WTC11 (cell line): ENCODE data around the gene WNT5B. TPM values are rescaled to one million over a fixed set of nuclear protein-coding genes. Genes with fewer than 3 reads are reported as not detected.

Experiments
- ATAC-seq: fragments of 200-7000 bp; cut with Tn5 transposase; 2 replicates; pipeline ENCODE4 v1.10.0; 2021; ENCODE audit warnings: mild to moderate bottlenecking, moderate library complexity
- CTCF ChIA-PET: fragments of 300-600 bp; sonication (Branson Sonifier 250); formaldehyde crosslinking; loops from one replicate; lab custom pipeline; 2021; ENCODE audit warnings: antibody characterized with exemption; lab: Charles Lee
- POLR2A ChIA-PET: fragments of 350-600 bp; sonication (Branson Sonifier 250); formaldehyde crosslinking; loops from one replicate; lab custom pipeline; 2021; ENCODE audit warnings: antibody characterized with exemption; lab: Charles Lee
- DNase-seq: peaks from one replicate; pipeline ENCODE4 v3.0.0; 2021; ENCODE audit warnings: low spot score
- H3K27ac Mint-ChIP-seq: 2 replicates; pipeline ENCODE4 v1.8.0; 2021; ENCODE audit warnings: mixed read lengths
- H3K27me3 Mint-ChIP-seq: 2 replicates; pipeline ENCODE4 v1.8.0; 2021; ENCODE audit warnings: low read depth, mild to moderate bottlenecking, moderate library complexity, mixed read lengths
- H3K36me3 Mint-ChIP-seq: 2 replicates; pipeline ENCODE4 v1.8.0; 2021; ENCODE audit warnings: mixed read lengths
- H3K4me1 Mint-ChIP-seq: 2 replicates; pipeline ENCODE4 v1.8.0; 2022; ENCODE audit warnings: mixed read lengths
- H3K4me3 Mint-ChIP-seq: 2 replicates; pipeline ENCODE4 v1.8.0; 2021; ENCODE audit warnings: mild to moderate bottlenecking, moderate library complexity, mixed read lengths
- H3K9me3 Mint-ChIP-seq: 2 replicates; pipeline ENCODE4 v1.8.0; 2021; ENCODE audit warnings: mixed read lengths
- ETV6 ChIP-seq: sonication (generic); formaldehyde crosslinking; IDR thresholded peaks from 2 replicates; pipeline ENCODE4 v1.8.1; 2022; ENCODE audit warnings: mild to moderate bottlenecking, missing genetic modification reagents
- FOXP1 ChIP-seq: sonication (generic); formaldehyde crosslinking; IDR thresholded peaks from 2 replicates; pipeline ENCODE4 v1.8.0; 2022; ENCODE audit warnings: missing genetic modification reagents, mild to moderate bottlenecking, moderate library complexity, borderline replicate concordance
- GABPB1 ChIP-seq: sonication (generic); formaldehyde crosslinking; IDR thresholded peaks from 2 replicates; pipeline ENCODE4 v1.8.1; 2023; ENCODE audit warnings: mild to moderate bottlenecking, missing genetic modification reagents
- HMGA2 ChIP-seq: fragments of 250-450 bp; sonication (Bioruptor Pico); IDR thresholded peaks from 2 replicates; pipeline ENCODE4 v1.4.0; 2021; ENCODE audit warnings: mild to moderate bottlenecking, moderate library complexity
- MXD4 ChIP-seq: fragments of 250-450 bp; sonication (Bioruptor Pico); IDR thresholded peaks from 2 replicates; pipeline ENCODE4 v1.8.0; 2021; ENCODE audit warnings: mild to moderate bottlenecking, moderate library complexity, borderline replicate concordance
- RELA ChIP-seq: sonication (generic); formaldehyde crosslinking; IDR thresholded peaks from 2 replicates; pipeline ENCODE4 v1.8.1; 2022; ENCODE audit warnings: missing genetic modification reagents, mild to moderate bottlenecking, borderline replicate concordance
- SMAD3 ChIP-seq: sonication (generic); formaldehyde crosslinking; IDR thresholded peaks from 2 replicates; pipeline ENCODE4 v1.8.0; 2022; ENCODE audit warnings: missing genetic modification reagents, mild to moderate bottlenecking, borderline replicate concordance
- SMAD4 ChIP-seq: sonication (generic); formaldehyde crosslinking; IDR thresholded peaks from 2 replicates; pipeline ENCODE4 v1.8.0; 2022; ENCODE audit warnings: mild to moderate bottlenecking, missing genetic modification reagents
- TCF7 ChIP-seq: sonication (generic); formaldehyde crosslinking; IDR thresholded peaks from 2 replicates; pipeline ENCODE4 v1.8.0; 2022; ENCODE audit warnings: mild to moderate bottlenecking, low read depth, missing genetic modification reagents, moderate library complexity
- ZNF121 ChIP-seq: sonication (generic); formaldehyde crosslinking; IDR thresholded peaks from 2 replicates; pipeline ENCODE4 v1.8.0; 2023; ENCODE audit warnings: missing genetic modification reagents
- ZNF138 ChIP-seq: sonication (generic); formaldehyde crosslinking; conservative IDR thresholded peaks from 2 replicates; pipeline ENCODE4 v1.8.1; 2022; ENCODE audit warnings: mild to moderate bottlenecking, moderate library complexity, missing genetic modification reagents
- total RNA-seq: library from RNA; stranded (reverse); gene quantifications from 3 replicates; pipeline ENCODE4 v1.2.3, GENCODE V29; 2021
- TF ChIP-seq, protein P1 (sequence below): fragments of 250-450 bp; sonication (Bioruptor Pico); IDR thresholded peaks from 2 replicates; pipeline ENCODE4 v1.8.0; 2021; ENCODE audit warnings: mild to moderate bottlenecking
- TF ChIP-seq, protein P2 (sequence below): sonication (generic); formaldehyde crosslinking; IDR thresholded peaks from 2 replicates; pipeline ENCODE4 v1.8.0; 2023; ENCODE audit warnings: missing genetic modification reagents
- TF ChIP-seq, protein P3 (sequence below): fragments of 250-450 bp; sonication (Bioruptor Pico); IDR thresholded peaks from 2 replicates; pipeline ENCODE4 v1.9.0; 2021; ENCODE audit warnings: mild to moderate bottlenecking, borderline replicate concordance
- TF ChIP-seq, protein P4 (sequence below): sonication (generic); formaldehyde crosslinking; IDR thresholded peaks from 2 replicates; pipeline ENCODE4 v1.8.0; 2022; ENCODE audit warnings: missing genetic modification reagents

WNT5B gene
- total RNA-seq, 1 experiment from 2014 or later, result 4.5 TPM

- TF ChIP-seq, protein P1, sequence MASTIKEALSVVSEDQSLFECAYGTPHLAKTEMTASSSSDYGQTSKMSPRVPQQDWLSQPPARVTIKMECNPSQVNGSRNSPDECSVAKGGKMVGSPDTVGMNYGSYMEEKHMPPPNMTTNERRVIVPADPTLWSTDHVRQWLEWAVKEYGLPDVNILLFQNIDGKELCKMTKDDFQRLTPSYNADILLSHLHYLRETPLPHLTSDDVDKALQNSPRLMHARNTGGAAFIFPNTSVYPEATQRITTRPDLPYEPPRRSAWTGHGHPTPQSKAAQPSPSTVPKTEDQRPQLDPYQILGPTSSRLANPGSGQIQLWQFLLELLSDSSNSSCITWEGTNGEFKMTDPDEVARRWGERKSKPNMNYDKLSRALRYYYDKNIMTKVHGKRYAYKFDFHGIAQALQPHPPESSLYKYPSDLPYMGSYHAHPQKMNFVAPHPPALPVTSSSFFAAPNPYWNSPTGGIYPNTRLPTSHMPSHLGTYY (CRISPR knock-in tag), result no peak
- TF ChIP-seq, protein P2, sequence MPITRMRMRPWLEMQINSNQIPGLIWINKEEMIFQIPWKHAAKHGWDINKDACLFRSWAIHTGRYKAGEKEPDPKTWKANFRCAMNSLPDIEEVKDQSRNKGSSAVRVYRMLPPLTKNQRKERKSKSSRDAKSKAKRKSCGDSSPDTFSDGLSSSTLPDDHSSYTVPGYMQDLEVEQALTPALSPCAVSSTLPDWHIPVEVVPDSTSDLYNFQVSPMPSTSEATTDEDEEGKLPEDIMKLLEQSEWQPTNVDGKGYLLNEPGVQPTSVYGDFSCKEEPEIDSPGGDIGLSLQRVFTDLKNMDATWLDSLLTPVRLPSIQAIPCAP (CRISPR knock-in tag), result no peak
- no peak for TF ChIP-seq SMAD3 (CRISPR knock-in tag)
Measured at GRCh38 chr12:1657688-1658087, 28.7 kb downstream of the WNT5B start (continued).

DNA sequence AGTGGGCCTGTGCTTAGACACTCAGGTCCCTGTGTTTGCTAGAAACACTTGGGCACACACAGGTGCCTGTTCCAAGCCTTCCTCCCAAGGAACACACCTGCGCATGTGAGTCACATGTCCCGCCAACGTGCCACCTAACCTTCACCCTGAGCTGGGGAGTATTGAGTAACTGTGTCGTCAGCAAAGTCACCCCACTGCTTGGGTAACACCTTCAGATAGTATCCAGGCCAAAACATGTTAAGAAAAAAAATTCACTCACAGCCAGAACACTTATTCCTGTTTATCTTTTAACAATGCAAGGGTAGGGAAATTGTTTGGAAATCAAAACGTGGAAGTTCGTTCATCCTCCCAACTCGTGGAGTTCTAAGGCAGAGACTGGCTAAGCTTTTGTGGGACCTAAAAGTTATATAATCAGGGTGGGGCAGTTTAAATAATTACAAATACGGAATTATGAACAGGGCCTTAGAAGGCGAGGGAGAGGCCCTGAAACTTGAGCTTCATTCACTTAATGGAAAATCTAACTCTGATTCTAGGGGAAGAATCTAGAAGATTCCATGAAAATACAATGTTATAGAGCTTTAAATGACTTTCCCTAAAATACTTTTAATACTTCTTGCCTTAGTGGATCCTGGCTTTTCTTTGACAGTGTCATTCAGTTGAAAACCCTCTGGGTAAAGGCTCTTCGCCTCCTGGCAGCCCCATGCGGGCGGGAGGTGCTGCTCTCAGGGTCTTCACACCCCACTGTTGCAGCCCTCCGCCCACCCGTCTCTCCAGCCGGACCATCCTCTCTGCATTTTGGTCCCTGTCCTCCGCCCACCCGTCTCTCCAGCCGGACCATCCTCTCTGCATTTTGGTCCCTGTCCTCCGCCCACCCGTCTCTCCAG is 31.5 kb downstream of the WNT5B start:
- ATAC-seq, result no peak
- POLR2A ChIA-PET, result interaction anchor here (0.9 kb wide), 1 partner anchor 31 kb away, joined by 3 read pairs; the partner anchor contains the start of gene ADIPOR2
- peak; percentile 98 for TF ChIP-seq GABPB1 (CRISPR knock-in tag)
- TF ChIP-seq, protein P3, sequence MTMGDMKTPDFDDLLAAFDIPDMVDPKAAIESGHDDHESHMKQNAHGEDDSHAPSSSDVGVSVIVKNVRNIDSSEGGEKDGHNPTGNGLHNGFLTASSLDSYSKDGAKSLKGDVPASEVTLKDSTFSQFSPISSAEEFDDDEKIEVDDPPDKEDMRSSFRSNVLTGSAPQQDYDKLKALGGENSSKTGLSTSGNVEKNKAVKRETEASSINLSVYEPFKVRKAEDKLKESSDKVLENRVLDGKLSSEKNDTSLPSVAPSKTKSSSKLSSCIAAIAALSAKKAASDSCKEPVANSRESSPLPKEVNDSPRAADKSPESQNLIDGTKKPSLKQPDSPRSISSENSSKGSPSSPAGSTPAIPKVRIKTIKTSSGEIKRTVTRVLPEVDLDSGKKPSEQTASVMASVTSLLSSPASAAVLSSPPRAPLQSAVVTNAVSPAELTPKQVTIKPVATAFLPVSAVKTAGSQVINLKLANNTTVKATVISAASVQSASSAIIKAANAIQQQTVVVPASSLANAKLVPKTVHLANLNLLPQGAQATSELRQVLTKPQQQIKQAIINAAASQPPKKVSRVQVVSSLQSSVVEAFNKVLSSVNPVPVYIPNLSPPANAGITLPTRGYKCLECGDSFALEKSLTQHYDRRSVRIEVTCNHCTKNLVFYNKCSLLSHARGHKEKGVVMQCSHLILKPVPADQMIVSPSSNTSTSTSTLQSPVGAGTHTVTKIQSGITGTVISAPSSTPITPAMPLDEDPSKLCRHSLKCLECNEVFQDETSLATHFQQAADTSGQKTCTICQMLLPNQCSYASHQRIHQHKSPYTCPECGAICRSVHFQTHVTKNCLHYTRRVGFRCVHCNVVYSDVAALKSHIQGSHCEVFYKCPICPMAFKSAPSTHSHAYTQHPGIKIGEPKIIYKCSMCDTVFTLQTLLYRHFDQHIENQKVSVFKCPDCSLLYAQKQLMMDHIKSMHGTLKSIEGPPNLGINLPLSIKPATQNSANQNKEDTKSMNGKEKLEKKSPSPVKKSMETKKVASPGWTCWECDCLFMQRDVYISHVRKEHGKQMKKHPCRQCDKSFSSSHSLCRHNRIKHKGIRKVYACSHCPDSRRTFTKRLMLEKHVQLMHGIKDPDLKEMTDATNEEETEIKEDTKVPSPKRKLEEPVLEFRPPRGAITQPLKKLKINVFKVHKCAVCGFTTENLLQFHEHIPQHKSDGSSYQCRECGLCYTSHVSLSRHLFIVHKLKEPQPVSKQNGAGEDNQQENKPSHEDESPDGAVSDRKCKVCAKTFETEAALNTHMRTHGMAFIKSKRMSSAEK (CRISPR knock-in tag), result no peak
- TF ChIP-seq, all 79 proteins: peak for 1
- Mint-ChIP-seq H3K27ac (no peak overlapping the region), H3K36me3 (no peaks in the 10 kb centered on the region), H3K27me3 (peaks cover 49% of the 10 kb centered on the region), H3K4me3 (peak overlapping the region; percentile 53), H3K4me1 (peaks cover 11% of the 10 kb centered on the region), H3K9me3 (no peaks in the 10 kb centered on the region)
- CTCF ChIA-PET, result interaction anchor here (0.6 to 4.3 kb wide), 6 partner anchors 26 to 1084 kb away, joined by 3 to 52 read pairs (median 4); no protein-coding TSS in a partner anchor
- DNase-seq, result no peak

DNA sequence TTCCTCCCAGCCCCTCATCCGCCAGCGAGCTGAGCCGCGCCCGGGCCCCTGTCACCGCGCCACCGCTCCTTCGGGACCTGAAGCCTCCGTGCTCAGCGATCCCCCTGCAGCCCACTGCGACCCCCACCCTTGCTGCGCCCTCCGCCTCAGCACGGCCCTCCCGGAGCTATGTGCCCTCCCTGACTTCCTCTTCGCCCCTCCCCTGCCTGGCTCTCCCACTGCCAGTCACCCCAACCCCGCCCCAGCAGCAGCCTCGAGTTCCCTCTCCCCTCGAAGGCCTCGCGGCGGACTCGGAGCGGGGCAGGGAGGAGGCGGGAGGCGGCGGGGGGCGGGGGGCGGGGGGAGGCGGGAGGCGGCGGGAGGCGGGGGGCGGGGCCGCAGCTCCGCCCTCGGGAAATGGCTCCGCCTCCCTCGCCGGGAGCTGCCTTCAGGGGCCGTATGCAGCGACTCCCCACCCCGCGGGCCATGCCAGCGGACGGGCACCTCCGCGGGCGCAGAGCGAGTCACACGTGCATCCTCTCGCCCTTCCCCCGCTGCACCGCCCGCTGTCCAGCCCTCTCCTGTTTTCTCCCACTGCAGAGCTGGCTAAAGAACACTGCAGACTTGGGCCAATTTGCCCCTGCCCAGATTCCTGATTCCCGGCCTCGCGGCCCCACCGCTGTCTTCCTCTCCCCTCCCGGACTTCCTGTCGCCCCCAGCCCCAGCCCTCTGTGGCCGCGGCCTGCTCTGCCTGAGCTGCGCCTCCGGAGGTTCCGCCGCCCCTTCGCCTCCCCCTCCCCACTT is 32.7 kb downstream of the WNT5B start:
- peaks cover 15% of the 10 kb centered on the region for H3K4me1 Mint-ChIP-seq
- ATAC-seq (peak; percentile 35), DNase-seq (peak; percentile 71)
- POLR2A ChIA-PET, result interaction anchor here (0.9 to 1.3 kb wide), 2 partner anchors 30 to 130 kb away, joined by 3 read pairs; partner anchors contain the start of gene ADIPOR2
- H3K27ac Mint-ChIP-seq, result no peak overlapping the region
- no peaks in the 10 kb centered on the region for H3K9me3 Mint-ChIP-seq
- peak overlapping the region; percentile 73 for H3K4me3 Mint-ChIP-seq
- TF ChIP-seq FOXP1 (no peak), ZNF138 (CRISPR knock-in tag) (no peak), SMAD4 (no peak), HMGA2 (no peak), ZNF121 (CRISPR knock-in tag) (0 out of 2 replicates have a peak, but pooled peaks have one; percentile 42), RELA (CRISPR knock-in tag) (no peak), TCF7 (no peak), MXD4 (CRISPR knock-in tag) (no peak), ETV6 (peak; percentile 98)
- TF ChIP-seq, protein P4, sequence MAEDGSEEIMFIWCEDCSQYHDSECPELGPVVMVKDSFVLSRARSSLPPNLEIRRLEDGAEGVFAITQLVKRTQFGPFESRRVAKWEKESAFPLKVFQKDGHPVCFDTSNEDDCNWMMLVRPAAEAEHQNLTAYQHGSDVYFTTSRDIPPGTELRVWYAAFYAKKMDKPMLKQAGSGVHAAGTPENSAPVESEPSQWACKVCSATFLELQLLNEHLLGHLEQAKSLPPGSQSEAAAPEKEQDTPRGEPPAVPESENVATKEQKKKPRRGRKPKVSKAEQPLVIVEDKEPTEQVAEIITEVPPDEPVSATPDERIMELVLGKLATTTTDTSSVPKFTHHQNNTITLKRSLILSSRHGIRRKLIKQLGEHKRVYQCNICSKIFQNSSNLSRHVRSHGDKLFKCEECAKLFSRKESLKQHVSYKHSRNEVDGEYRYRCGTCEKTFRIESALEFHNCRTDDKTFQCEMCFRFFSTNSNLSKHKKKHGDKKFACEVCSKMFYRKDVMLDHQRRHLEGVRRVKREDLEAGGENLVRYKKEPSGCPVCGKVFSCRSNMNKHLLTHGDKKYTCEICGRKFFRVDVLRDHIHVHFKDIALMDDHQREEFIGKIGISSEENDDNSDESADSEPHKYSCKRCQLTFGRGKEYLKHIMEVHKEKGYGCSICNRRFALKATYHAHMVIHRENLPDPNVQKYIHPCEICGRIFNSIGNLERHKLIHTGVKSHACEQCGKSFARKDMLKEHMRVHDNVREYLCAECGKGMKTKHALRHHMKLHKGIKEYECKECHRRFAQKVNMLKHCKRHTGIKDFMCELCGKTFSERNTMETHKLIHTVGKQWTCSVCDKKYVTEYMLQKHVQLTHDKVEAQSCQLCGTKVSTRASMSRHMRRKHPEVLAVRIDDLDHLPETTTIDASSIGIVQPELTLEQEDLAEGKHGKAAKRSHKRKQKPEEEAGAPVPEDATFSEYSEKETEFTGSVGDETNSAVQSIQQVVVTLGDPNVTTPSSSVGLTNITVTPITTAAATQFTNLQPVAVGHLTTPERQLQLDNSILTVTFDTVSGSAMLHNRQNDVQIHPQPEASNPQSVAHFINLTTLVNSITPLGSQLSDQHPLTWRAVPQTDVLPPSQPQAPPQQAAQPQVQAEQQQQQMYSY (CRISPR knock-in tag), result no peak
- CTCF ChIA-PET, result interaction anchor here (0.5 to 4.3 kb wide), 9 partner anchors 8 to 385 kb away, joined by 3 to 52 read pairs (median 10); partner anchors contain the start of gene WNT5B
- H3K27me3 Mint-ChIP-seq, result peaks cover 49% of the 10 kb centered on the region
- no peaks in the 10 kb centered on the region for H3K36me3 Mint-ChIP-seq
